HG02759 (cell line): ENCODE measurements around the gene ATP6V1C2.
A peak's percentile ranks its signal among the peaks of the same experiment; 100 is the strongest.
"Not testable (repeated sequence)": the region's sequence is repeated elsewhere in the genome, so short reads cannot be mapped to it uniquely, and the experiment has no call there.

Experiments used
- ATAC-seq: cut with Tn5 transposase; IDR thresholded peaks from one replicate; pipeline ENCODE4 v1.9.1; 2021; ENCODE audit warnings: mild to moderate bottlenecking, moderate library complexity; ENCODE audit not compliant: unreplicated experiment

Gene ATP6V1C2

DNA sequence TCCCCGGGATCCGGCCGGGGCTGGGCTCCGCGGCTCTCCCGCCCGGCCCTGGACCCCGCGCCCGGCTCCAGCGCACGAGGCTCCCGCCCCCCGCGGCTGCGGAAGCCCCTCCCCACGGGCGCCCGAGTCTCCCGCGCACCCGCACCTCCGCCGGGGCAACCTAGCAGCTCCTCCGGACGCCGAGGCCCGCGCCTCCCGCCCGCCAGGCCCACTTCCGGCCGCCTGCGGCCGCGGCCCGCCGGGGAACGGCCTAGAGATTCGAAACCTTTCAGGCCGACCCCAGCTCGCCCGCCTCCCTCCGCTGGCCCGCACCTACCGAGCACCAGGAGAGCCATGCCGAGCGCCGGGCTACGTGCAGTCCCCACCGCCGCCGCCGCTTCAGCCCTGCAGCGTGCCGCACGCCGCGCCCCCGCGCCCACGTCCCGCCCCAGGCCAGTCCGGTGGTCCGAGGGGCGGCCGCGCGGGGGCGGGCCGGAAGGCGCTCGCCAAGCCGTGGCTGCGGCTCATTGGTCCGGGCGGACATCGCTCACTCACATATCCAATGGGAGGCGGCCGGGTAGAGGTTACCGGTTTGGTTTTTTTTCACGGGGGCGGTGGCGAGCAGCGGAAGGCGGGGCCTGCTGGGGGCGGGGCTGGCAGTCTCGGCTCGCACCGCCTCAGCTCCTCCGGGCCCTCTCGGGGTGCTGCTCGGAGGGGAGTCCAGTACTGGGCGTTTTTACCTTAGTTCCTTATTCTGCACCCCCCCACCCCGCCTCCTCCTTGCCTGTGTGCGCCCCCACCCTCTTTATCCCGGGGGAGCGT, 91.1 kb downstream of the ATP6V1C2 start, which contains the start of gene PDIA6:
Gene PDIA6 (minus strand): TSS at position 424 of the 801 bp plus-strand sequence. CDS start 89 bp downstream, at position 335.
- ATAC-seq, result peak; percentile 93

DNA sequence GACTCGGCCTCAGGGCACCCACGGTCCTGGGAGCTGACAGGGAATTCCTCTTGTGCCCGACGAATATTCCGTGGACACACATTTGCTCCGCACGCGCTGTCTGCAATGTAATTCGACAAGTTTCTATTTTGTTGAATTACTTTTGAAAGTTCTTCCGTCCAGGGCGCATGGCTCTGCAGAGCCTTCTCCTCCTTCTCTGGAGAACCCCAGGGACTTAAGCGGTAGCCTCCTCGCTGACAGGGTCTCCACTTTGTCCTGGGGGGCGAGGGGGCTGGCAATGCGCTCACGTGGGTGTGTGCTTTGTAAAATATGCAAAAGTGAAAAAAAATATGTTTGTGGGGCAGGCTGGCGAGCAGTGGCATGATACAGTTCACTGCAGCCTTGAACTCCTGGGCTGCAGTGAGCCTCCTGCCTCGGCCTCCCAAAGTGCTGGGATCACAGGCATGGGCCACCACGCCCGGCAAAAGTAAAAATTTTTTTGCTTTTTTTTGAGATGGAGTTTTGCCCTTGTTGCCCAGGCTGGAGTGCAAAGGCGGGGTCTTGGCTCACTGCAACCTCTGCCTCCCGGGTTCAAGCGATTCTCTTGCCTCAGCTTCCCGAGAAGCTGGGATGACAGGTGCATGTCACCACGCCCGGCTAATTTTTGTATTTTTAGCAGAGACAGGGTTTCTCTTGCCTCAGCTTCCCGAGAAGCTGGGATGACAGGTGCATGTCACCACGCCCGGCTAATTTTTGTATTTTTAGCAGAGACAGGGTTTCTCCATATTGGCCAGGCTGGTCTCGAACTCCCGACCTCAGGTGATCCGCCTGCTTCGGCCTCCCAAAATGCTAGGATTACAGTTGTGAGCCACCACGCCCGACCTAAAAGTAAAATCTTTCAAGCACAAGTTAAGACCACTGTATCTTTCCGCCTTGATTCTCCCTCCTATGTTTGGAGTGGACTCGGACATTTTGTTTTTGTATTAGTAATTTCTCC, 92.0 kb downstream of the ATP6V1C2 start:
- not testable (repeated sequence) for ATAC-seq

DNA sequence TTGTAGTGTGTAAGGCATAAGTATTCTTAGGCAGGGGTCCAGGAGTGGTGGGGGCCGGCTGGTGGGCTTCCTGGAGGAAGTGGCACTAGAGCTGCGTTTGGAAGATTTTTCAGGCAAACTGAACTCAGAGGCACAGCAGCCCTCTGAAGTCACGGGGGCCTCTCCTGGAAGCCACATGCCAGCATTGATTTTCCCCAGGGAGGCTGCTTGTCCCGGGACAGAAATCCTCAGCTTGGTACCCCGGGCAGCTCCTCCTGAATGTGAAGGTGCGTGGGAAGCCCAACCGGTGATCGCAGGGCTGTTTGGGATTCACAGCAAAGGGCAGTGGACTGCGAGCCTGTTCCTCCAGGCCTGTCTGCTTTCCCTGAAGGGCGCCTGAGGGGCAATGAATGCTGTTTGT, 92.7 kb downstream of the ATP6V1C2 start:
- no peak for ATAC-seq

DNA sequence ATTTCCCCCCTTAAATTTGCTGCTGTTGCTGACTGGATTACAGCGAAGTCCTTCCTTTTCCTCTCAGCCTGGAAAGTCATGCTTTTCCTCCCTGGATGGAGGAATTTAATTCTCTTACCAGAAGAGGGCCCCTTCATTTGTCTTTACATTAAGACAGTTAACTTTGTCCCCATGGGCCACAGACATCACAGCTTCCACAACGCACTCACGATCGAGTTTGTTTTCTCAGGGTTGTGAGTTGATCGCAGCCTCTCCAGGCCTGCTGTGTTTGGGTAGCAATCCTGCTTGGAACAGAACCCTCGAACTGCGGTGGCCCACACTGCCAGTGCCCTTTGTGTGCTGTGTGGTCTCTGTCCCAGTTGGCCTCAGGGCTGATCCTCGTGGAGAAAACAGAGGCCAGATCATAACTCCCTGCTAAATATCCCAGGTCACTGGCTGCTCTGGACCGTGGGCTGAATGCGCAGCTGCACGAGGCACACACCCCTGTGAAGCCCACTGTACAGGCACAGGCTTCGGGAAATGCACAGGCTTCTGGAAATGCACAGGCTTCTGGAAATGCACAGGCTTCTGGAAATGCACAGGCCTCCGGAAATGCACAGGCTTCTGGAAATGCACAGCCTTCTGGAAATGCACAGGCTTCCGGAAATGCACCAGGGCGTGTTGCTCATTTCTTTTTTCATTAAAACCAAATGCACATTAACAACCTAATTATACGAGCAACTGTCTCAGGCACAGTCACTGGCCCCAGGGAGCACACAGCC, 93.3 kb downstream of the ATP6V1C2 start:
- ATAC-seq, result no peak

DNA sequence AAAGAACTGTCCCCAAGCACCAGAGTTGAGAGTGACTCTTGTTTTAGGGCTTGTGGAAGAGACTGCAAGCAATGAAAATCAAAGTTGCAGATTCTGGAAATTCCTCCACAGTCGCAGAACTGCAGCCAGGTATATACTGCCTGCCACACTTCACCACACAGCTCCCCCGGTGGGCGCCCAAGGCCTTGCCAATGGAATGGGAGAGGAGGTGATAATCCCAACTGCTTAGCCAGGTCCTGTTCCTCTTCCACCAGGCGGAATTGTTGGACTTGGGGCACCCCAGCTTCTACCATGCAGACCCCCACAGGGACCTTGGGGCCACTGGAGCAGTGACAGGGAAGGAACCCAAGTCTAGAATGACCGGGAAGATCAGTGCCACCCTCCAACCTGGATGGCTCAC, 96.0 kb downstream of the ATP6V1C2 start:
- ATAC-seq, result no peak

DNA sequence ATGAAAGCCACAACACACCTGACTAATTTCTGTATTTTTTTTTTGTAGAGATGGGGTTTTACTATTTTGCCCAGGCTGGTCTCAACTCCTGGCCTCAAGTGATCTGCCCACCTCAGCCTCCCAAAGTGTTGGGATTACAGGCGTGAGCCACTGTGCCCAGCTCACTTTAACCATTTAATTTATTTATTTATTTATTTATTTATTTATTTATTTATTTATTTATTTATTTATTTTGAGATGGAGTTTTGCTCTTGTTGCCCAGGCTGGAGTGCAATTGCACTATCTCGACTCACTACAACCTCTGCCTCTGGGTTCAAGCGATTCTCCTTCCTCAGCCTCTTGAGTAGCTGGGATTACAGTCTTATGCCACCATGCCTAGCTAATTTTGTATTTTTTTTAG, 96.9 kb downstream of the ATP6V1C2 start:
- not testable (repeated sequence) for ATAC-seq

DNA sequence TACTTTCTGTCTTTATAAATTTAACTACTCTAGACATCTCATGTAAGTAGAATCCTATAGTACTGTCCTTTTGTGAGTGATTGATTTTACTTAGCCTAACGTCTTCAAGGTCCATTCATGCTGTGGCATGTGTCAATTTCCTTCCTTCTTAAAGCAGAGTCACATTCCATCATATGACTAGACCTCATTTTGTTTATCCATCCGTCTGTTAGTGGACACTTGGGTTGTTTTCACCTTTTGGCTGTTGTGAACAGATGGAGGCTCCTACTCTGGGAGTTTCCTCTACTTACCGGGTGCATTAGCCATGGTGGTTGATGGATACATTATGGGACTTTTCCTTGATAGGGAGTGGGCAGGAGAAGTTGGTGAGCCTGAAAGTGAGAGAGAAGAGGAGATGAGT, 97.6 kb downstream of the ATP6V1C2 start:
- ATAC-seq, result no peak

DNA sequence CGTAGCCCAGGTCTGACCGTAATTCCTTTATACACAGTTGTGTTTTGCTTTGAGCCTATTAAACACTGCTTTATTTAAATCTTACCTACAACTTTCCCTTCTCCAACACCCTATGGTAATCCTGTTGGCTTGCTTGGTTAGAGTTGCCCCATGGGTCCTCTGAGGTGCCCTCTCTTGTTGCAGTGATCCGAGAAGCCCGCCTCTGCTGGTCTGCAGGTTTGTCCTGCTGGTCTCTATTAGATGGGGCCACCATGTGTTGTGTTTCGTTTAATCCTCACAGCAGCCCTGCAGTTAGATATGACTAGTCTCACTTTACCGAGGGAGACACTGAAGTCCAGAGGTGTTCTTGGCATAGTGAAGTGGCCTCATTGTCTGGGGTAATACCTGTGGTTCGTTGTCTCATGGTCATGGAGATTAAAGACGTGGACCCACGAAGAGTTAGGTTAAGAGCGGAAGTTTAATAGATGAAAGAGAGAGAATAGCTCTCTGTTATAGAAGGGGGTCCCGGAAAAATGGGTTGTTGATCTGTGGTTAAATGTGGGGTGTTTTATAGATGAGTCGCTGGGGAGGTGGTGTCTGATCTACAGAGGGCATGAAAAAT, 98.4 kb downstream of the ATP6V1C2 start:
- no peak for ATAC-seq

DNA sequence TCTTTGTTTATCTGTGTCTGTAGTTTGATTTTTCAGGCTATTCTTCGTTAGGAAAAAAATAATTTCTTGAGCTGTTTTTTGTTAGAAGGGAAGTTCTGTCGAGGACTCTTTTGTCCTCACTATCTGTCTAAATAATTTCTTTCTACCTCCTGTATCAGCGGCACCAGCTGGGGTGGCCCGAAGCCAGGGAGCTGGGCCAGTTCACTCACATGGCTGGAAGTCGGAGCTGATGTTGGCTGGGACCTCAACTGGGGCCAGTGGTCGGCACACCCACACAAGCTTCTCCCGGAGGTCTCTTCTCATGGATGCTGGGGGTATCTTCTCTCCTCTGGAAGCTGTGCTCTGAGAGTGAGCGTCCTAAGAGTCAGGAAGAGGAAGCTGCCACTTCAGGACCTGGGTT, 99.1 kb downstream of the ATP6V1C2 start:
- ATAC-seq, result no peak

DNA sequence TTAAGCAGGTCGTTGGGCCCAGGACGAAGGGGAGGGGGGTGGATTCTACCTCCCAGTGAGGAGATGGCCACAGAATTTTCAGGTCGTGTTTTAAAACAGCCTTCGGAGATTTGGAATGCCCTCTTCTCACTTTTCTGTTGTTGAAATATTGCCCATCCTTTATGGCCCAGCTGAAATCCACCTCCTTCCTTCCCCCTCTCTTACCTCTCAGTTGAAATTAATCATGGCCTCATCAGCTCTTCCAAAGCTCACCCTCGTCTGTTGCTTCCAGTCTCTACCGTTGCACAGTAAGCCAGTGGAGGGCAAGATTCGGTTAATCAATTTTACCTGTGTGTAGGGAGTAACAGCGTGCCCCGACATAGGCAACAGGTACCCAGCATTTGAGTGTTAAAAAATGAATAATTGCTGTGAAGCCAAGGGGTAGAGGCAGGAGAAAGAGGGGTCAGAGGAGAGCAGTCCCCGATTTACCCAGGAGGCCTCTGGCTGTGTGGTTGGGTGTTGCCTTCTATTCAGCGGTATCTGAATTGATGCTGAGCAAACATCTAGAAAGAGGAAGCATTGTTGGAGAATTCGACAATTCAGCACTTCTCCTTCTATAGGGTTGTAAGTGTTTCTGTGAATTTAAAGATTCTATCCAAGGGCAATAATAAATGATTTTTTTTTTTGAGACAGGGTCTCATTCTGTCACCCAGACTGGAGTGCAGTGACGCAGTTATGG, 99.7 kb downstream of the ATP6V1C2 start:
- ATAC-seq, result no peak

DNA sequence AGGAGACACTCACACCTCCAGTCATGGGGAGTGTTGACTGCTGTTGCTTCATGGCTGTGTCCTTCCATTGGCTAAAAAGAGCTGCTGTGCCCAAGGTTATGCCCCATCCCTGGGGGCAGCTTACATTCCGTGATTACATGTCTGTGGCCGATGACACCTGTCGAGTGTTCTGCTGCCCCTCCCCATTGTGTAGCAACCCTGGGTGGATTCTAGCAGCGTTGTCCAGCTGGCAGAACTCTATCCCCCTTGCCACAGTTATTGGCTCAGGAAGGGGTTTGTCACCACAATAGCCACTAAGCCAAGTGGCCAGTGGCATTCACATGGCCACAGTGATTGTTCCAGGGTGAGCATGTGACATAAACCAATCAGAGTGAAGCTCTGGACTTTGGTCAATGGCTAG, 102.8 kb downstream of the ATP6V1C2 start:
- no peak for ATAC-seq

DNA sequence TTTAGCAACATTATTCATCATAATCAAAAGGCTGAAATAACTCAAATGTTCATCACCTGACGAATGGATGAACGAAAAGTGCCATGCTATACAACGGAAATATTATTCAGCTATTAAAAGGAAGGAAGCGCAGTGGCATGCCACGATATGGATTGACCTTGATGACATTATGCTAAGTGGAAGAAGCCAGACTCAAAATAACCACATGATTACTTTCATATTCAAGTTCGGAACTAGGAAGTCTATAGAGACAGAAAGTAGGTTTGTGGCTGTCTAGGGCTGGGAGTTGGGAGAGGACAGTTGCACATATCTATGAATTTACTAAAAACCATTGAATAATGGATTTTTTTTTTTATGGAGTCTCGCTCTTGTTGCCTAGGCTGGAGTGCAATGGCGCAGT, 104.6 kb downstream of the ATP6V1C2 start:
- no peak for ATAC-seq

DNA sequence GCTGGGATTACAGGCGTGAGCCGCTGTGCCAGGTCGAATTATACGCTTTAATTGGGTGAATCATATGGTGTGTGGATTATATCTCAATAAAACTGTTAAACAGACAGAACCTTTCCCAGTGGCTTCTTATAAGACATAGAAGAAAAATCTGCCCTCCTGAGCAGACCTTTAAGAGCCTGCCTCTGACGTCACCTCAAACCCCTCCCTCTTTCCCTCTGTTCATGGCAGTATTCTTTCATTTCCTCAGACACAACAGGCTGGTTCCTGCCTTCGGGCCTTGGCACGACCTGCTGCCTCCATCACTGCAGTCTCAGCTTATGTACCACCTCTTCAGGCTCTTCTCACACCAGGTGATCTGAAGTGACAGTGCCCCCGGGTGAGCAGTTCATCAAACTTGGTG, 105.2 kb downstream of the ATP6V1C2 start:
- ATAC-seq, result no peak

DNA sequence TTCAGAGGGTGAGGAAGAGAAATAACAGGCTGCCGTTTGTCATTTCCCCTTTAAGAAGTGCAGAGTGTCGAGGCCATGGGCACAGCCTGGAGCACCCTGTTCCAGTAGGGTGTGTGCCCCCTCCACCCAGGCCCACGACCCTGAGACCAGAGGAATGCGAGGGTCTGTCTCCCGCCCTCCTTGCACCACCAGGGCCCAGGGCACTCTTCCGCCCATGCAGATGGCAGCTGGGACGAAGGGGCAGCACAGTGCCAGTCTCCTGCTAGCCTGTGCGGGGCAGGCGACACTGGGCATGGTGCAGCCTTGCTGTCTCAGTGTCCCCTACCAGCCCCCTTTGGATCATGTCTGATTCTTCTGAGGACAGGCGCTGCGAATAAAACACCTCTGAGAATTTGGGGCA, 106.9 kb downstream of the ATP6V1C2 start:
- ATAC-seq, result no peak

DNA sequence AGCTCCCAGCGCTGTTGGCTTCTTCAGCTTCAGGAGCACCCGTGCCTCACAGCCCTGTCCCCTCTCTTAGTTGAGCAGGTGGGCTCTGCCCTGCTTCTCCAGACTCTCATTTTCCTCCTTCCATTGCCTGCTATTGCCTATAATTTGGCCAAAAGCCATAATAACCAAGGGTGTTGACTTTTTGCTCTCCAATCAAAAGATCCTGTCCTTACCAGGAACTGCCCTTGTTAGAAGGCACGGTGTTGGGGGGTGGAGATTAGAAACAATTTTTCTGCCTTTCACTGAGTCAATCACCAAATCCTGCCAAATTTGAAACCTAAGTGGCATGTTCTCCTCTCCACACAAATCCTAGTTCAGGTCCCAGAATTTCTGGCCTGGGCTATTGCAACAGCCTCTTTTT, 107.9 kb downstream of the ATP6V1C2 start:
- ATAC-seq, result no peak

DNA sequence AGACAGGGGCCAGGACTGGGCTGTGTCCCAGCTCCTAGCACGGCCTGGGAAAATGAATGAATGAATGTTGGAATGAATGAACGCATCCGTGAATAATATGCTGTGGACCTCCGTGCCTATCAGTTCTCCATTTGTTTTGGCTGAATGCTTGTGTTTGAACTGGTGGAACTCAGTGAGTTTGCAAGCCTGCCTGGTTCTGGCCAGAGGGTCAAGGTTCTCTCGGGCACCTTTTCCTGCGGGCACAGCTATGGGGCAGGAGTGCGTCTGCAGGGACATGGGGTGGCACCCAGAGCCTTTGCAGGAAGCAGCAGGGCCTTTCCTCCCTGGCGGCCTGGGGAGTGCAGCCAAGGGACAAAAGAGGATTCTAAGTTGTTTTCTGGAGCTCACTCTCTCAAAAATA, 108.8 kb downstream of the ATP6V1C2 start:
- no peak for ATAC-seq

DNA sequence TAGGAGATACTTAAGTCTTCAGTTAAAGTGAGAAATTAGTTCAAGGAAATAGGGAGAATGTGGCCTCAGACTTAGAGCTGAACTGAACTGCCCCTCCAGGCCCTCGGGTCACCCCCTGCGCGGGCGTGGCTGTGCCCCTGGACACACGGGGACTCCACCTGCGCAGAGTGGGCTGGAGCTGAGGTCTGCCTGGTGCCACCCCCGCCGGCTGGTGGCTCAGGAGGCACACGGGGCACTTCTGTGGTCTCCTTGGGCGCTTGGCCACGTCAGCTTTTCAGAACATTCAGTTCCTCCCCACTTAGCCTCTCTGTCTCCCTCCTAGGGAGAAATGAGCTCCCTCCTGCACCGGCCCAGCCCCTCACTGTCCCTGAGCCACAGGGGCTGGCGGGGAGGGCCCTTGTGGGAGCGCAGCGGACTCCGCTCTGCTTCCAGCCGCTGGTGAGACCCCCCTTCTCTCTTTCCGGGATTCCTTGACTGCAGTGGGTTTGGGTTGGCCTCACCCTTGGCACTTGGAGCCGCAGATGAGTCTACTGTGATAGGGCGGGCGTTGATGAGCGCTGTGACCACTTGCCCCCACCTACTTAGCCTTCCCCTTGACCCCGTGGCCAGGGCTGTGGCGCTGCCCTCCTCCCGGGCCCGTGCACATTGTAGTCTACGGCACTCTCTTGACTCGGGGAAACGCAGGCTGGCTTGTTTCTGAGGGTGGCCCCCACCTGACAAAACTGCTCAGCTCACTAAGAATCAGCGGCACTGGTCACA, 109.4 kb downstream of the ATP6V1C2 start:
- no peak for ATAC-seq

DNA sequence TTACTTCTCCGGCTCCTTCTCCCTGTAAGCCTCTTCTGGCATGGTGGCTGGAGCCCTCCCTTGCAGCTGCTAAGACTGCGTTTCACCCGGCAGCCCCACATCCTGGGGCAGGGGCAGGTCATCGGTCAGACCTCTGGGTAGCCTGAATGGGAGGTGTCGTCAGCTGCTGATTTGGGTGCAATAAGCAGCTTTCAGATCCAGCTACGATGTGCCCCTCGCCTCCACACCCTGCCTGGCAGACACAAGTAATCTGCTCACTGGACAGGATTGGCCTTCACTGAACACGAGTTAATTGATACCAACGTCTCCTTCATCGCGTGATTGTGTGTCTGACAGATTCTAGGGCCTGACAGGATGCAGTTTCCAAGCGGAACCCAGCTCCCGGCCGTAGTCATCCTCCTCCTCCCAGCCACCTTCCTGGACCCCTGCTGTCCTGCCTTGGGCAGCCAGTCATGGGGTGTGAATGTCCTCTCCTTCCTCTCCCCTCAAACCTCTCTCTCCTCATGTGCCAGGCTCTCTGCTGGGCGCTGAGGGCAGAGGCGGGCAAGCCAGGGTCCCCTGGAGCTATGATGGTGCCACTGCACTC, 110.1 kb downstream of the ATP6V1C2 start:
- ATAC-seq, result no peak
